GM06990 (cell line): ENCODE data around the gene MAPK13.

Experiments
- DNase-seq: peaks from one replicate; pipeline ENCODE4 v3.0.0-alpha.2; 2011; ENCODE audit not compliant: insufficient read length; ENCODE audit errors: extremely low read depth
- H3K27me3 ChIP-seq: replicated peaks from 2 replicates; pipeline ENCODE4 v1.6.0; 2011; ENCODE audit warnings: low read length; ENCODE audit not compliant: control insufficient read depth, insufficient read depth
- H3K36me3 ChIP-seq: 2 replicates; pipeline ENCODE4 v1.5.1; 2011; ENCODE audit warnings: low read length; ENCODE audit not compliant: control insufficient read depth, insufficient read depth
- H3K4me3 ChIP-seq: replicated peaks from 2 replicates; pipeline ENCODE4 v1.5.1; 2011; ENCODE audit warnings: low read depth, mild to moderate bottlenecking, control low read depth, low read length
- TF ChIP-seq, protein P1 (sequence below): IDR thresholded peaks from 2 replicates; pipeline ENCODE4 v1.5.1; 2011; ENCODE audit warnings: low read length, control low read depth, mild to moderate bottlenecking, inconsistent platforms; ENCODE audit not compliant: insufficient read depth, poor library complexity, severe bottlenecking

MAPK13 gene

DNA sequence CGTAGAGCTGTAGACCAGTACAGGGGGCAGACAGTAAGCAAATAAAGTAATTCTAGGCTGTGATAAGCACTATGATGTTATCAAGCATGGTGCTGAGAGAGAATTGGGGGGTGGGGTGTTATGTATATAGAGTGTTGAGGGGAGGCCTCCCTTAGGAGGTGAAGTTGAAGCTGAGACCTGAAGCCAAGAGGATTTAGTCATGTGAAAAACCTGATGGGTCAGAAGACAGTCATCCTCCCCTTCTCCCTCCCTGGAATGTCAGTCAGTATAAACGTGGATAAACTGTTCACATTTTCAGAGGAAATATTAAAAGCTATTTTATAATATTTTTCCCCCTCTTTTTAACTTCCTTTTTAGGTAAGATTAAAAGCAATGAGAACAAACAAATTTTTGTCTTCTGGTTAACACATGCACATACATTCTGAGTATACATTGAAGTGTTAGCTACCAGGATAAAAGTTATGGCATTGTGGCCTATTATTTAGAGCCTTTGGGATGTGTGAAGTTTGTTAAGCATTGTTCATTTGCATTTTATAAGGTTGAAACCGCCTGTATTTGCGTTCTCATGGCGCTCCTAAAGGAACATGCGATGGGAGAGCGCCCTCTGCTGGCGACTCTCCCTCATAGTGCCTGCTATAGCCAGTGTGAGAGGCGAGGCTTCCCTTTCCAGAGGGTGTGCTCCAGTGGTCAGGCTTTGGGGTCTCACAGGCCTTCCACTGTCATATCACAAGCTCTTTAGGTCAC, 35.4 kb upstream of the MAPK13 start:
- Histone ChIP-seq H3K4me3 (no peak overlapping the region), H3K36me3 (no peaks in the 10 kb centered on the region), H3K27me3 (no peaks in the 10 kb centered on the region)
- peak; percentile 19 for DNase-seq
- TF ChIP-seq, protein P1, sequence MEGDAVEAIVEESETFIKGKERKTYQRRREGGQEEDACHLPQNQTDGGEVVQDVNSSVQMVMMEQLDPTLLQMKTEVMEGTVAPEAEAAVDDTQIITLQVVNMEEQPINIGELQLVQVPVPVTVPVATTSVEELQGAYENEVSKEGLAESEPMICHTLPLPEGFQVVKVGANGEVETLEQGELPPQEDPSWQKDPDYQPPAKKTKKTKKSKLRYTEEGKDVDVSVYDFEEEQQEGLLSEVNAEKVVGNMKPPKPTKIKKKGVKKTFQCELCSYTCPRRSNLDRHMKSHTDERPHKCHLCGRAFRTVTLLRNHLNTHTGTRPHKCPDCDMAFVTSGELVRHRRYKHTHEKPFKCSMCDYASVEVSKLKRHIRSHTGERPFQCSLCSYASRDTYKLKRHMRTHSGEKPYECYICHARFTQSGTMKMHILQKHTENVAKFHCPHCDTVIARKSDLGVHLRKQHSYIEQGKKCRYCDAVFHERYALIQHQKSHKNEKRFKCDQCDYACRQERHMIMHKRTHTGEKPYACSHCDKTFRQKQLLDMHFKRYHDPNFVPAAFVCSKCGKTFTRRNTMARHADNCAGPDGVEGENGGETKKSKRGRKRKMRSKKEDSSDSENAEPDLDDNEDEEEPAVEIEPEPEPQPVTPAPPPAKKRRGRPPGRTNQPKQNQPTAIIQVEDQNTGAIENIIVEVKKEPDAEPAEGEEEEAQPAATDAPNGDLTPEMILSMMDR, result peak; percentile 91

DNA sequence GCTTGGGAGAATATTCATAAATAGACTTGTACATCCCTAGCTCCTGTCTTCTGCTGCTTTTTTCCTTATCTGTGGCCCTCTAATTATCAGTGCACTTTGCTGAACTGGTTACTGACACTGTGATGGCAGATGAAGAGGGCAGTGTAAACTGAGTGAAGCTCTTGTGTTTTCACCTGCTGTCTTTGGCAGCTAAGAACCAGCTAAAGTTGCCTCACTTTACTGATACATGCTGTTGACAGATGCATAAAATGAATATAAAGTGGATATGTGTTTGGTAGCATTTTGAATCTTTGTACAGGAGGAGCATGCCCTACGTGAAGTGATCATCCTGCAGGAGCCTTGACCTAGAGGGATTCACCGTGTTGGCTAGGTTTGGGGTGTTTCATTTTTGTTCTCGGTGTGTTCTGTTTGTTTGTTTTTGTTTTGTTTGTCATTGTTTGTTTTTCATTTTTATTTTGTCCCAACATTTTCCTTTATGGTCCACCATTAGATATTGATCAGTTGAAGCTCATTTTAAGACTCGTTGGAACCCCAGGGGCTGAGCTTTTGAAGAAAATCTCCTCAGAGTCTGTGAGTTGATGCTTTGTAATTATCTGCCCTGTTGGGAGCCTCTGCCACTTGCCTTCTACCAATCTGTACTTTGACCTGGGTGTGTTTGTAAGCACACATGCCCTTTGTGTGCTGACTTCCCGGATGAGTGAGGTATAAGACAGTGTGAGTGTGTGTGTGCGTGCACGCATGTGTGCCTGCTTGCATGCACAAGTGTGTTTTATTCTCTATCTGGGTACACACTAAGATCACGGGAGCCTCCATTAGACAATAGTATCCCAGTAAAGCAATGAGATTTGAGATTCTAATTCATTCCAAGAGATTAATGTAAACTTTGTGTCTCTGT, 34.6 kb upstream of the MAPK13 start:
- no peak for DNase-seq
- TF ChIP-seq, protein P1, result no peak
- no peaks in the 10 kb centered on the region for H3K27me3 ChIP-seq
- H3K36me3 ChIP-seq, result no peaks in the 10 kb centered on the region
- H3K4me3 ChIP-seq, result no peak overlapping the region

DNA sequence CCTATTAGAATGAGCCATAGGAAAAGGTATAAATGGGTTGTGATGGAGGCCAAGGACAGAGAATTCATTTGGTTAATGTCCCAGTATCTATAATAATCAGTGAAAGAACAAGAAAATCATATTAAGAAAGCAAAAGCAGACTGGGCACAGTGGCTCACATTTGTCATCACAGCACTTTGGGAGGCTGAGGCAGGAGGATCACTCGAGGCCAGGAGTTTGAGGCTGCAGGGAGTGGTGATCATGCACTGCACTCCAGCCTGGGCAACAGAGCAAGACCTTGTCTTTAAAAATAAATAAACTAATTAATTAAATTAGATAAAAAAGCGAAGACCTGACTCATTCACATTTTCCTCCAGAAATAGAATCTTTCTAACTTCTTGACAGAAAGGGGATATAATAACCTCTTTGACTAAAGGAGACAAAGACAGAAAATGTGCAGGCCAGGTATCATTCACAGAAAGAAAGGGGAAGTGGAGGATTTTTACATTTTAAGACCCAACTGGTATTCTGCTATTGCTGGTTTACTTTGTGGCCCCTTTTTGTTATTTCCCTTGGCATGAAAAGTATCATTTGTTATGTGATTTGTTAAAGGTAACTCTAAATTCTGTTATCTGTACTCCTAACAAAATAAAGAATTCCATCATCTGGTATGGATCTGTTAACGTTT, 31.9 kb upstream of the MAPK13 start:
- TF ChIP-seq, protein P1, result no peak
- H3K36me3 ChIP-seq, result peaks cover under 1% of the 10 kb centered on the region
- H3K4me3 ChIP-seq, result no peak overlapping the region
- DNase-seq, result no peak
- H3K27me3 ChIP-seq, result no peaks in the 10 kb centered on the region

DNA sequence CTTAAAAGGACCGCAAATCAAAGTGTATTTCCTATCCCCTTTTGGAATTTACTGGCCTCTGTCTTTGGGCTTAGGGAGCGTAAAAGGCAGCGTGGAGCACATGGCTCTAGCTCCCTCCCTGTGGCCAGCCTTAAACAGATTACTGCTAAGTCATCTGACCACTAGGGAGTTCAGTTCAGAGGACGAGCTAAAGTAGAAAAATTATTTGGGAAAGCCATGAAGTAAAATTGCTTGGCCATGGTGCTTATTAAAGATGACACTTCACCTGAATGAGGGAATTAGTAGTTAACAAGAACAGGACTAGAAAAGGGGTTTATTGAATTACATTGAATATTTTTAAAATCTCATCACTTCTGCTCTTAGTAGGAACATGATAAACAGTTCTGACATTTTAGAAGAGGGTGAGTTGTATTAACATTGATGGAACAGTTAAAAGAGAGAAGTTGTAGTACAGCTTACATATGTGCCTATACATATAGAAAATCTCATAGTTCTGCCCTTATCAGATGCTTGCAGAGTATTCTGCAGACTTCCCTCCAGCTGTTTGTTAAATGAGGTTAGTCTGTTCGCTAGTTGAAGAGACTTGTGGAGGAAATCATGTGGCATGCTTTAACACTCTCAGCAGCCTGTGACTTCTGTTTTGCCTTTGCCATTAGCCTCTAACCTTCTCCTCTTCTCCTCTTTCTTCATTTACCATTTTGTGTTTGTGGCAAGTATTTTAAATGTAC, 31.2 kb upstream of the MAPK13 start:
- no peak overlapping the region for H3K4me3 ChIP-seq
- DNase-seq, result no peak
- TF ChIP-seq, protein P1, result no peak

GRCh38 chr6:36099869-36100483, 30.3 kb upstream of the MAPK13 start:
- DNase-seq, result no peak
- Histone ChIP-seq H3K27me3 (no peaks in the 10 kb centered on the region), H3K4me3 (no peak overlapping the region), H3K36me3 (peaks cover 4% of the 10 kb centered on the region)
- TF ChIP-seq, protein P1, result no peak

More for the DNA sequence above, 31.2 kb upstream of the MAPK13 start:
- peaks cover 4% of the 10 kb centered on the region for H3K36me3 ChIP-seq
- no peaks in the 10 kb centered on the region for H3K27me3 ChIP-seq
